ENCODE data around the gene CFAP77.
"Not testable (repeated sequence)": the region's sequence is repeated elsewhere in the genome, so short reads cannot be mapped to it uniquely, and the experiment has no call there.

The CFAP77 gene

GRCh38 chr9:132554755-132555154, 144.7 kb downstream of the CFAP77 start:
- no peak for DNase-seq

- no peak for DNase-seq
These were observed 145.5 kb downstream of the CFAP77 start for GRCh38 chr9:132555528-132555927.

- DNase-seq, result no peak
These were observed 146.2 kb downstream of the CFAP77 start for GRCh38 chr9:132556235-132556634.

- DNase-seq, result no peak
These were observed 146.7 kb downstream of the CFAP77 start for GRCh38 chr9:132556714-132557113.

DNA sequence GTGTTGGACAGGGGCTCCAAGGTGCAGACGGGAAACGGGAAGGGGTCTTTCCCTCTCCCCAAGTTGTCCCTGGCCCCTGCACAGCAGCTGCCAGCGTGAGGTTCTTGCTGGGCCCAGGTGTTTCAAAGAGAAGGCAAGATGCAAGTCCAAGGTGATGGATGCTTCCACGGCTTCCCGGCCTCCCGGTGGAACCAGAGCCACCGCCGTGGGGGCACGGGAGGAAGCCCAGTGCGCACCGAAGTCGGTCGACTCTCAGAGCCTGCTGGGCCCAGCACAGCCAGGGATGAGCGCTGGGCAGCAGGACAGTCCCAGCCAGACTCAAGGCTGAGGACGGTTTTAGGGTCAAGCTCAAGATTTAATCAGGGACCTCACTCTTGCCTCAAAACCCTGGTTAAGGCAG, 147.1 kb downstream of the CFAP77 start:
- DNase-seq, result no peak

GRCh38 chr9:132559711-132560110, 149.7 kb downstream of the CFAP77 start:
- no peak for DNase-seq

- DNase-seq, result no peak
These were observed 150.7 kb downstream of the CFAP77 start for GRCh38 chr9:132560616-132561202.

GRCh38 chr9:132562306-132562573, 152.2 kb downstream of the CFAP77 start:
- no peak for DNase-seq

DNA sequence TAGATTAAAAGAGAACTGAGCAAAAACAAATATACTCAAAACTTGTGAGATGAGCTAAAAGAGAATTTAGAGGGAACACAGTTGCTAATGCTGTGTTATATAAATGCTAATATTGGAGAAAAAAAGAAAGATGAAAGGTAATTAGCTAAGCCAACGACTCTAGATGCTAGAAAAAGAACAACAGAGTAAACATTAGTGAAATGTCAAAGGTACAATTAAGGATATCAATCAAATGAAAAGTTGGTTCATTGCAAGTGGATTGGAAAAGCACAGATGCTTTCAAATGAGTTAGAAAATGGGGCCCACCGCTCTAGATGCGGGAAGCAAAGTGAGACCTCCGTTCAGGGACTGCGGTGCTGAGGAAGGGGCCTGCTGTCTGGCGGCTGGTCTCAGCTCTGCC, 154.5 kb downstream of the CFAP77 start:
- DNase-seq, result no peak

GRCh38 chr9:132568787-132569186, 158.8 kb downstream of the CFAP77 start:
- not testable (repeated sequence) for DNase-seq

GRCh38 chr9:132571806-132572600, 162.0 kb downstream of the CFAP77 start:
- DNase-seq, result no peak

DNA sequence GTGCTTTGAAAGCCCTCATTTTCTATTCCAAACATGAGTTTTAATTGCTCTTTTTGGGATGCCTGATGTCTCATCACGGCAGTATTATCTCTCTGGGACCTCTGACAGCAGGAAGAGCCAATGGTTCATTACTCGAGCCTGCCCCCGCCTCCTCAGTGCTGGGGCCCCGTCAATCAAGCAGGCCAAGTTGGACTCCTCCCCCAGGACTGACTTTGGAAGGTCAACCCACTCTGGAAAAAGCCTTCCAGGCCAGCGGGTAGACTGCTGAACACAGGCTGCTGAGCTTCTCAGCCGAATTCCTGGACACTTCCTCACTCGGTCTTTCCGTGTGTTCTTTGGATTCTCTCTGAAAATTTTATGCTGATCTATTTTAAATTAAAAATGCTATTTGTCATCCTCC, 162.9 kb downstream of the CFAP77 start:
- no peak for DNase-seq

- peak; percentile 12 to 32 for DNase-seq
These were observed 165.1 kb downstream of the CFAP77 start for GRCh38 chr9:132575005-132575609.

DNA sequence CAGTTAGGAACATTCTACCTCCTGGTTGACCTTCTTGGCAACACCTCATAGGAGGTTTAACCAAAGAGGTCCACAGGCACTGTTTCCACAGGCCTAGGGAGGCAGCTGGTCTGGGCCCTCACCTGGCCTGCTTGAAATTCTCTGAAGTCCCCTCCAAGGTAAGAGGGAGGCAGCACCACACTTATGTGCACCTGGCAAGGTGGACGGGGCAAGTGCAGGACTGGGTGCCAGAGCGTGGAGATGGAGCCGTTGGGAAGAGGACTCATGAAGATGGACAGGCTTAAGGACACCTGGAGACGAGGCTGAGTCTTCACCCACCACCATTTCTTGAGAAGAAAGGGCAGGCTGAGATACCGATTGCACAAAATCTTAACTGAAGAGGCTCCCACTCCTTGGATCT, 165.8 kb downstream of the CFAP77 start:
- no peak for DNase-seq

DNA sequence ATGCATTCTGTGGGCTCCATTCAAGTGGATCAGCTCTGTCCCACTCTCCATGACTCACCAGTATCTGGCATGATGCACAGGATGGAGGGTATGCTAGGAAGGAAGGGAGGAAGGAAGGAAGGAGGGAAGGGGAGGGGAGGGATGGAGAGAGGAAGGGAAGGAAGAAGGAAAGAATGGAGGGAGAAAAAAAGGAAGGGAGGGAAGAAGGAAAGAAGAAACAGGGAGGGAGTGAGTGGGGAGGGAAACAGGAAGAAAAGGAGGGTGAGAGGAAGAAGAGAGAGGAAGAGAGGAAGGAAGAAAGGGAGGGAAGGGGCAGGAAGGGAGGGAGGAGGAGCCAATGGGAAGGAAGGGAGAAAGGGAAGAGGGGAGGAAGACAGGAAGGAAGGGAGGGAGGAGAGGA, 167.1 kb downstream of the CFAP77 start:
- DNase-seq, result no peak

DNA sequence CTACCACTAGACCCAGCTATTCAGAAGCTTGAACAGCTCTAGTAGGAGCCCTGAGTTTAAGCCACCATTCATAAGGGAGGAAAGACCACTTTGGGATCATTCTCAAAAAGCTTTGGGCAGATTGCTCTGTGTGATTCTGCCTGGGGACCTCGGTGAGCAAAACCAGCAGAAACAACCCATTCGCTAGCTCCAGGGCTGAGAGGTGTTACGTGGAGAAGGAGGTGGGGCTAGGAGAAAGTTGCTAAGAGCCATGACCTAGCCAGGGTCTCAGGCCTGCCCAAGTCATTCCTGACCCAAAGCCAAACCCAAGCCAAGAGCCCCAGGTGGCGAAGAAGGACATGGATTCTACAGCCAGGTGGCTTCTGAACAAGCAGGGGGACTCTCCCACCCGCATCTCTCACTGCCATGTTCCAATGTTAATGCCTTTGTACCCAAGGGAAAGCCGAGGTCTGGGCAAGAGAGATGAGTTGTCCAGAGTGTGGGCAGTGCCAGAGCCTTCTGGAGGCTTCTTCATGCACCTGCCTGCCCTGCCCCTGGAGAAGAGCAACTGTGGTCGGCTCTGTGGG, 168.4 kb downstream of the CFAP77 start:
- DNase-seq, result no peak

DNA sequence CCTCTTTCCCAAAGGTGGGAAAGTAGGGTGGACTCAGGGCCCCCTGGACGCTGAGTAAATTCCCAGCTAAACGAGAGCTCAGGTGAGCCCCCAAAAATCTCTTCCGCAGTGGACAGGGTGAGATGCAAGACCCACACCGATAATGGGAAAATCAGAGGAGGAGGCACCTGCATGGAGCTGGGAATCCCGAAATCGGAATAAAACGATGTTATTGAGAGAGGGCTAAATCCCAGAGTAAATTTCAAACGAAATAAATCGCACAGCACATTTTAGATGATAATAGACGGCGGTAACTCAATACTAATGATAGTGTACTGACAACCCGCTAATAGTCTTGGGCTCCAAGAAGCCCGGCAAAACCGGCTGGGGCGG, 169.4 kb downstream of the CFAP77 start:
- no peak for DNase-seq

- DNase-seq, result no peak
These were observed 172.3 kb downstream of the CFAP77 start, which contains the start of gene BARHL1 for GRCh38 chr9:132582276-132582785. Gene BARHL1 (plus strand): TSS chr9:132582606. CDS start chr9:132582798, 192 bp downstream.

- no peak for DNase-seq
These were observed 173.0 kb downstream of the CFAP77 start for GRCh38 chr9:132582786-132583583.

- DNase-seq, result no peak
These were observed 173.7 kb downstream of the CFAP77 start for GRCh38 chr9:132583584-132584304.

DNA sequence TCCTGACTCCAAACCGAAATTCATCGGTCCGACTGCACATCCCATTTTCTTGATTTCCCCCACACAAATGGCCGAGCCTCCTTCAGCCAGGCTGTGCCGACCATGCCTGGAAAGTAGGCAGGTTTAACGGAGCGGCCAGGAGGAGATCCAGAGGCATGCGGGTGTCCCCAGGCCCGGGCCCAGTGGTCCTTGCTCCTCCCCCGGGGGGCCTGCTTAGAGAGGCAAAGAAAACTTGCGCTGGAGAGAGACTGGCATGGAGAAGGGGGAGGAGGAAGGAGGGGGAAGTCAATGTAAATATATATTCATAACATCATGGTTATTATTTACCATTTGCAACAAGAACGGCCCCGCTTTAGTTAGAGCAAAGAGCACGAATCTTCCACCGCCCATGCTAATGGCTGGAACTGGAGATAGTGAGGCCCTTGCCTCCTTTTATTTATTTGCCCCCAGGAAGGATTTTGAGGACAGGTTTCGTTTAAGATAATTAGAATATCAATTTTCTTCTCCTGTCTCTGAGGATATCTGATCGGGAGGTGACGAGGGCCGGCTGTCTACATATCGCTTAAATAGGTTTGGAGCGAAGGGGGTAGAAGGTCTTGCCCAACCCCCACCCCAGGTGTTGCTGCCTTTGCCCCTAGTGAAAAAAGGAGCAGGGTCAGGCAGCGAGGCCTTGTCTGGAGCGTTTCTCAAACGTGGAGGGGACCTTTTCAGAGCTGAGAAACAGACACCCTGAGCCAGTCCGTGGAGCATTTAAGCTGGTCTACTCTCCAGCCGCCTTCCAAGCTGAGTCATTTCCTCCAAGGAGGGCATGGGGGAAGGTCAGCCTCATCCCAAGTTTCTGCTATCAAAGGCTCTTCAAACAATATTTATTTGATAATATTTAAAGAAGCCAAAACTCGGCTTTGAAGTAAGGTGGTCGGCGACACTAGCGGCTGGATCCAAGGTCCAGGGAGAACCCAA, 174.9 kb downstream of the CFAP77 start:
- no peak for DNase-seq
